AG04450 (cell line): ENCODE measurements around the gene SNED1. TPM values are rescaled to one million over a fixed set of nuclear protein-coding genes. Genes with fewer than 3 reads are reported as not detected.

Experiments
- CTCF ChIA-PET: fragments of 300-600, 350-600 bp; formaldehyde crosslinking; extraction: SDS; loops from one replicate; lab custom pipeline; 2022; ENCODE audit warnings: antibody characterized with exemption, inconsistent platforms; lab: Charles Lee
- POLR2A ChIA-PET: fragments of 350-600 bp; formaldehyde crosslinking; extraction: SDS; loops from one replicate; lab custom pipeline; 2021; ENCODE audit warnings: antibody characterized with exemption, inconsistent platforms; lab: Yijun Ruan, JAX
- DNase-seq: peaks from one replicate; pipeline ENCODE4 v3.0.0-alpha.2; 2011; ENCODE audit warnings: low read depth, low spot score
- H3K27ac ChIP-seq: one replicate; pipeline ENCODE4 v1.5.1; 2012; ENCODE audit warnings: low read depth, low read length, control low read depth
- H3K27me3 ChIP-seq: one replicate; pipeline ENCODE4 v1.6.0; 2012; ENCODE audit warnings: low read length; ENCODE audit not compliant: control insufficient read depth, insufficient read depth
- H3K4me3 ChIP-seq: 2 replicates; pipeline ENCODE4 v1.5.1; 2011; ENCODE audit warnings: mild to moderate bottlenecking, low read depth, low read length, control low read depth
- H3K9me3 ChIP-seq: 2 replicates; pipeline ENCODE4 v1.5.1; 2012; ENCODE audit warnings: low read length; ENCODE audit not compliant: control insufficient read depth, insufficient read depth
- polyA plus RNA-seq: library from polyadenylated mRNA; depleted of rRNA; stranded (reverse); fragments of >200 nt; gene quantifications from 2 replicates; pipeline ENCODE4 v1.2.3, GENCODE V29; 2011
- TF ChIP-seq, protein P1 (sequence below): IDR thresholded peaks from 2 replicates; pipeline ENCODE4 v1.5.1; 2011; ENCODE audit warnings: low read depth, low read length, control low read depth, inconsistent platforms

The SNED1 gene
- polyA plus RNA-seq, 1 experiment: 1.6 TPM

DNA sequence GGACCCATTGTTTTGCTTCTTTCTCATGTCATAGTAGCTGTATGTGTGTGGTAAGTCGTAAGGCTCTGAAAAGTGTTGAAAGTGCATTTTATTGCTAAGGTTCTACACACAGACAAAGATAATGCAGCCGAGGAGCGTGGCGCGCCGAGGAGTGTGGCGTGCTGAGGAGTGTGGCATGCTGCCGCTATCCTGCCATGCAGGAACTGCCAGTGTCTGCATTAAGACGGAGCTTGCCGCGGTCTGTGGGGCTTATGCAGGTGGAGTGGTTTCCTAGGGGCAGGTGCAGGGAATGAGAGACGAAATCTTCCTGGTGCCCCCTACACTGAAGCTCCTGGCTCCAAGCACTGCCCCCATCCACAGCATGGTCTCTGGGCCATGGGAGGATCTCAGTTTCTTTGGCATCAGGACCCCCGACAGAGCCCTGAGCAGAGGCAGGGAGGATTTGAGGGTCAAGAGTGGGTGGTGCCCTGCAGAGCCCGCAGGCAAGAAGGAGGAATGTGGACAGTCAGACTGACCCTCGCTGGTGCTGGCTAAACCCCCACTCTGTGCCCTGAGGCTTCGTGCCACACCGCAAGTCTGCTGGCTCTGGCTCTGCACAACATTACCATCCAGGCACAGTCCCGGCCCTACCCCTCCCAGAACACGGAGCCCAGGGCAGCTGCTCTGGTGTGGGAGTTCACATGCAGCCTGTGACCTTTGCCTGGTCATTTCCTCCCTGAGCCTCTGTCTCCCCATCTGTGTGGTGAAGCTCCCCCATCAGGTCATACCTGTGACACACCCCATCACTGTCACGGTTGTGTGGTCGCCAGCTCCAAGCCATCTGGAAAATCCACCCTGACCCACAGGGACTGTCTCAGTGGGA lies 3.2 kb downstream of the SNED1 start:
- no peaks in the 10 kb centered on the region for H3K27me3 ChIP-seq
- TF ChIP-seq, protein P1, sequence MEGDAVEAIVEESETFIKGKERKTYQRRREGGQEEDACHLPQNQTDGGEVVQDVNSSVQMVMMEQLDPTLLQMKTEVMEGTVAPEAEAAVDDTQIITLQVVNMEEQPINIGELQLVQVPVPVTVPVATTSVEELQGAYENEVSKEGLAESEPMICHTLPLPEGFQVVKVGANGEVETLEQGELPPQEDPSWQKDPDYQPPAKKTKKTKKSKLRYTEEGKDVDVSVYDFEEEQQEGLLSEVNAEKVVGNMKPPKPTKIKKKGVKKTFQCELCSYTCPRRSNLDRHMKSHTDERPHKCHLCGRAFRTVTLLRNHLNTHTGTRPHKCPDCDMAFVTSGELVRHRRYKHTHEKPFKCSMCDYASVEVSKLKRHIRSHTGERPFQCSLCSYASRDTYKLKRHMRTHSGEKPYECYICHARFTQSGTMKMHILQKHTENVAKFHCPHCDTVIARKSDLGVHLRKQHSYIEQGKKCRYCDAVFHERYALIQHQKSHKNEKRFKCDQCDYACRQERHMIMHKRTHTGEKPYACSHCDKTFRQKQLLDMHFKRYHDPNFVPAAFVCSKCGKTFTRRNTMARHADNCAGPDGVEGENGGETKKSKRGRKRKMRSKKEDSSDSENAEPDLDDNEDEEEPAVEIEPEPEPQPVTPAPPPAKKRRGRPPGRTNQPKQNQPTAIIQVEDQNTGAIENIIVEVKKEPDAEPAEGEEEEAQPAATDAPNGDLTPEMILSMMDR: no peak

DNA sequence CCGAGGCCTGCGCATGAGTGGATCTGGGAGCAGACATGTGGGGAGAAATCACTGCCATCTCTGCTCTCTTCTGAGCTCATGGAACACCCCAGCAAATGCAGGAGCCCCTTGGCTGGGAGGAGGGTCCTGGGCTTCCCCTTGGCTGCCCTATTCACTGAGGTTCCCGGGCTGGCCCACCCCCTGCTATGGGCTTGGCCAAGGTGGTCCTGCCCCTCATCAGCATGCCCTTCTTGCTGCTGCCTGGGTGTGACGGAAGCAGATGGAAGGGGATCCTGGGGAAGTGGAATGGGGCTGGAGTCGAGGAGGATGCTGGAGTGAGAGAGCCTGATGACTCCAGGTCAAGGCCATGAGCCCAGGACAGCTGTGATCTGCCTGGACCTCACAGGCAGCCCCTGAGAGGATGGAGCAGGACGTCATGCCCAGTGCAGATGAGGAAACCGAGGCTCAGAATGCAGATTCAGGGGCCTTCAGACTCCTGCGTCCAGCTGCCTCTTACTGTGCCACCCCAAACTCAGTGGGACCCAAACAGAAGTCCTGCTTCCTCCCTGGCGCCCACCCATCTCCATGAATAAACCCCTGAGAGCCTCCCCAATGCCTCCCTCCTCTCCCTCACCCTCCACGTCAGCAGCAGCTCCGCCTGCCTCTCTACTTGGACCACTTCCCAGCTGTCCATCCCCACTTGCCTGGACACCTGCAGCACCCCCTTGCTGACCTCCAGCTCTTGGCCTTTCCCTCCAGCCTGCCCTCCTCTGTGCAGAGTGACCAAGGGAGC lies 4.0 kb downstream of the SNED1 start:
- no peaks in the 10 kb centered on the region for H3K27me3 ChIP-seq
- H3K9me3 ChIP-seq: peaks cover 22% of the 10 kb centered on the region
- H3K27ac ChIP-seq: no peak overlapping the region
- H3K4me3 ChIP-seq: no peak overlapping the region
- POLR2A ChIA-PET: no interaction called here
- CTCF ChIA-PET: no interaction called here
- TF ChIP-seq, protein P1: no peak
- DNase-seq: no peak

More for the DNA sequence above, 3.2 kb downstream of the SNED1 start:
- Histone ChIP-seq H3K27ac (no peak overlapping the region), H3K9me3 (peaks cover 22% of the 10 kb centered on the region), H3K4me3 (no peak overlapping the region)
- POLR2A ChIA-PET: no interaction called here
- no peak for DNase-seq
- CTCF ChIA-PET: no interaction called here

GRCh38 chr2:241003047-241003360 lies 4.6 kb downstream of the SNED1 start:
- no peak overlapping the region for H3K27ac ChIP-seq
- peaks cover 22% of the 10 kb centered on the region for H3K9me3 ChIP-seq
- ChIA-PET CTCF (no interaction called here), POLR2A (no interaction called here)
- H3K4me3 ChIP-seq: no peak overlapping the region
- DNase-seq: no peak
- H3K27me3 ChIP-seq: no peaks in the 10 kb centered on the region
- TF ChIP-seq, protein P1: no peak

DNA sequence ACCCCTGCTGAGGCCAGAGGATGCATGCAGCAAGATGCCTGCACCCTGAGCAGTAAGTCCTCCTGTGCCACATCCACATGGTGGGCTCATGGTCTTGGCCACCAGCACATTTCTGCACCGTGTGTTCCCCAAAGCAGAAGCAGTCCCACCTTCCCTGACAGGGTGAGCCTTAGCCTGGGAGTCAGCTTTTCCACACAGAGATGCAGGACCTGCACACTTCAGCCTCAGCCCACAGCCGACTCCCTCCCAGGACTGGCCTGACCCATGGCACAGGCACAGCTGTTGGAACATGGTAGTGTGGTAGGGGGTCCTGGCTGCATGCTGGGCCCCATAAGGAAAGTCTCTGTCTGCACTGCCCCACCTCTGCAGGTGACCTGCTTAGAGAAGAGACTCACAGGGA lies 5.0 kb downstream of the SNED1 start:
- ChIA-PET POLR2A (no interaction called here), CTCF (no interaction called here)
- DNase-seq: no peak
- Histone ChIP-seq H3K9me3 (peaks cover 22% of the 10 kb centered on the region), H3K27me3 (no peaks in the 10 kb centered on the region), H3K27ac (no peak overlapping the region), H3K4me3 (no peak overlapping the region)
- TF ChIP-seq, protein P1: no peak
